DND-41 (cell line): Measurements from ENCODE around the gene ITIH3.

ENCODE experiments used
- CTCF ChIP-seq: IDR thresholded peaks from 2 replicates; pipeline ENCODE4 v1.5.1; 2012; ENCODE audit warnings: borderline replicate concordance, low read length, moderate library complexity, mild to moderate bottlenecking; ENCODE audit not compliant: poor library complexity, severe bottlenecking; ENCODE audit errors: extremely low read depth
- EZH2 ChIP-seq: IDR thresholded peaks from 3 replicates; pipeline ENCODE4 v1.6.1; 2012; ENCODE audit warnings: borderline replicate concordance, low read depth, mild to moderate bottlenecking, moderate library complexity, low read length, inconsistent platforms; ENCODE audit not compliant: severe bottlenecking

- TF ChIP-seq EZH2: no peak
- no peak for TF ChIP-seq CTCF
Measured at GRCh38 chr3:52835766-52836470, 41.3 kb downstream of the ITIH3 start.
